SU-DHL-6 (cell line): Measurements from ENCODE around the gene TTL.

Source experiments
- EZH2phosphoT487 ChIP-seq: fragments of 200-600 bp; sonication (generic), shearing (Covaris generic); conservative IDR thresholded peaks from 2 replicates; pipeline ENCODE4 v1.6.1; 2018; ENCODE audit warnings: mild to moderate bottlenecking, antibody characterized with exemption, low read length, moderate library complexity, mixed read lengths
- TF ChIP-seq, protein P1 (sequence below): fragments of 200-600 bp; sonication (generic); IDR thresholded peaks from one replicate; pipeline ENCODE4 v1.5.1; 2017; ENCODE audit warnings: antibody characterized with exemption, mild to moderate bottlenecking, low read length, moderate library complexity; ENCODE audit not compliant: insufficient read depth, poor library complexity, severe bottlenecking

- TF ChIP-seq, protein P1, sequence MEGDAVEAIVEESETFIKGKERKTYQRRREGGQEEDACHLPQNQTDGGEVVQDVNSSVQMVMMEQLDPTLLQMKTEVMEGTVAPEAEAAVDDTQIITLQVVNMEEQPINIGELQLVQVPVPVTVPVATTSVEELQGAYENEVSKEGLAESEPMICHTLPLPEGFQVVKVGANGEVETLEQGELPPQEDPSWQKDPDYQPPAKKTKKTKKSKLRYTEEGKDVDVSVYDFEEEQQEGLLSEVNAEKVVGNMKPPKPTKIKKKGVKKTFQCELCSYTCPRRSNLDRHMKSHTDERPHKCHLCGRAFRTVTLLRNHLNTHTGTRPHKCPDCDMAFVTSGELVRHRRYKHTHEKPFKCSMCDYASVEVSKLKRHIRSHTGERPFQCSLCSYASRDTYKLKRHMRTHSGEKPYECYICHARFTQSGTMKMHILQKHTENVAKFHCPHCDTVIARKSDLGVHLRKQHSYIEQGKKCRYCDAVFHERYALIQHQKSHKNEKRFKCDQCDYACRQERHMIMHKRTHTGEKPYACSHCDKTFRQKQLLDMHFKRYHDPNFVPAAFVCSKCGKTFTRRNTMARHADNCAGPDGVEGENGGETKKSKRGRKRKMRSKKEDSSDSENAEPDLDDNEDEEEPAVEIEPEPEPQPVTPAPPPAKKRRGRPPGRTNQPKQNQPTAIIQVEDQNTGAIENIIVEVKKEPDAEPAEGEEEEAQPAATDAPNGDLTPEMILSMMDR = no peak
- no peak for TF ChIP-seq EZH2phosphoT487
Observed at GRCh38 chr2:112540906-112541305, 59.0 kb downstream of the TTL start.
